Gastrocnemius medialis (tissue), 4 donors: ENCODE data around the gene MAGIX.

Experiments
- POLR2A ChIP-seq, 2 donors: fragments of 450-650 bp; IDR thresholded peaks; one replicate each; pipeline ENCODE4 v1.6.1; 2017; ENCODE audit warnings: antibody characterized with exemption in 2 of 2, mild to moderate bottlenecking in 2 of 2, moderate library complexity in 2 of 2
- TF ChIP-seq, protein P1 (sequence below), 5 experiments: fragments of 450-650 bp in 3 of 5; fragments of 200-600 bp in 2 of 5; sonication (generic) in 2 of 5; IDR thresholded peaks in 4 of 5; conservative IDR thresholded peaks in 1 of 5; 1 replicate in 4 of 5; 2 replicates in 1 of 5; pipeline ENCODE4 v1.5.1; 2016 to 2019; ENCODE audit warnings: antibody characterized with exemption in 5 of 5, mild to moderate bottlenecking in 3 of 5, moderate library complexity in 3 of 5

GRCh38 chrX:49161632-49162031 lies 926 bp upstream of the MAGIX start:
- TF ChIP-seq, protein P1, sequence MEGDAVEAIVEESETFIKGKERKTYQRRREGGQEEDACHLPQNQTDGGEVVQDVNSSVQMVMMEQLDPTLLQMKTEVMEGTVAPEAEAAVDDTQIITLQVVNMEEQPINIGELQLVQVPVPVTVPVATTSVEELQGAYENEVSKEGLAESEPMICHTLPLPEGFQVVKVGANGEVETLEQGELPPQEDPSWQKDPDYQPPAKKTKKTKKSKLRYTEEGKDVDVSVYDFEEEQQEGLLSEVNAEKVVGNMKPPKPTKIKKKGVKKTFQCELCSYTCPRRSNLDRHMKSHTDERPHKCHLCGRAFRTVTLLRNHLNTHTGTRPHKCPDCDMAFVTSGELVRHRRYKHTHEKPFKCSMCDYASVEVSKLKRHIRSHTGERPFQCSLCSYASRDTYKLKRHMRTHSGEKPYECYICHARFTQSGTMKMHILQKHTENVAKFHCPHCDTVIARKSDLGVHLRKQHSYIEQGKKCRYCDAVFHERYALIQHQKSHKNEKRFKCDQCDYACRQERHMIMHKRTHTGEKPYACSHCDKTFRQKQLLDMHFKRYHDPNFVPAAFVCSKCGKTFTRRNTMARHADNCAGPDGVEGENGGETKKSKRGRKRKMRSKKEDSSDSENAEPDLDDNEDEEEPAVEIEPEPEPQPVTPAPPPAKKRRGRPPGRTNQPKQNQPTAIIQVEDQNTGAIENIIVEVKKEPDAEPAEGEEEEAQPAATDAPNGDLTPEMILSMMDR (IDR thresholded peaks at IDR 0.05 in 4 of 5, conservative IDR thresholded peaks at IDR 0.05 in 1 of 5): no peak
- no peak for TF ChIP-seq POLR2A (IDR thresholded peaks at IDR 0.05)
